C4-2B (cell line): ENCODE measurements around the gene FRMD1.

Experiments
- CTCF ChIP-seq: fragments of 450-650 bp; conservative IDR thresholded peaks from 2 replicates; pipeline ENCODE4 v1.5.1; 2017; ENCODE audit warnings: mild to moderate bottlenecking
- ZFX ChIP-seq: fragments of 450-650 bp; IDR thresholded peaks from 2 replicates; pipeline ENCODE4 v1.6.1; 2017

DNA sequence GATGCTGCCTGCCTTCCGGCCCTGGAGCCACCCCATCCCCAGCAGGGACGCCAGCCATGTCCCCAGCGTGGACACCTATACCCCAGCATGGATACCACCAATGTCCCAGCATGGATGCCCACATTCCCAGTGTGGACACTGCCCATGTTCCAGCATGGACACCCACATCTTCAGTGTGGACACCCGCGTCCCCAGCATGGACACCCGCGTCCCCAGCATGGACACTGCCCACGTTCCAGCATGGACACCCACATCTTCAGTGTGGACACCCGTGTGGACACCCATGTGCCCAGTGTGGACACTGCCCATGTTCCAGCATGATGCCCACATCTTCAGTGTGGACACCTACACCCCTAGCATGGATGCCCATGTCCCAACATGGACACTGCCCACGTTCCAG, 7.1 kb upstream of the FRMD1 start:
- no peak for TF ChIP-seq CTCF
- TF ChIP-seq ZFX, result no peak
